GM12873 (cell line): ENCODE data around the gene RAB35.

ENCODE experiments used
- TF ChIP-seq, protein P1 (sequence below): IDR thresholded peaks from 2 replicates; pipeline ENCODE4 v1.5.1; 2012; ENCODE audit warnings: low read depth, mild to moderate bottlenecking, moderate library complexity, low read length, control low read depth; ENCODE audit not compliant: insufficient read depth; ENCODE audit errors: missing control alignments

RAB35 gene

DNA sequence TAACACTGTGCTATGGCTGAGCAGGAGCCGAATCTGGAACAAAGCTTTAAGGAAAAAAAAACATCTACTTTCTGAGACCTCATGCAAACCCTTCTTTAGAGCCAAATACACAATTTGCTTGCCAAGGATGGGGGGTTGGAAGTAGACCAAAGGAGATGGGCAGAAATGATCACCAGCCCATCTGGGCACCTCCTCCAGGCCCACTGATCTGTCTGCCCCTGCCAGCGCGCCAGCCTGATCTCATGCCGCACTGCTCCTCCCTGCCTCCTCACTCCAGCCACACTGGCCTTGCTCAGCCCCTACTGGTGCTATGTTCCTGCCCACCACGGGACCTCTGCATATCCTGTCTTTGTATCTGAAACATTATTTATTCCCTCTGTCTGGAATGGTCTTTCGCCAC, 24.8 kb upstream of the RAB35 start:
- TF ChIP-seq, protein P1, sequence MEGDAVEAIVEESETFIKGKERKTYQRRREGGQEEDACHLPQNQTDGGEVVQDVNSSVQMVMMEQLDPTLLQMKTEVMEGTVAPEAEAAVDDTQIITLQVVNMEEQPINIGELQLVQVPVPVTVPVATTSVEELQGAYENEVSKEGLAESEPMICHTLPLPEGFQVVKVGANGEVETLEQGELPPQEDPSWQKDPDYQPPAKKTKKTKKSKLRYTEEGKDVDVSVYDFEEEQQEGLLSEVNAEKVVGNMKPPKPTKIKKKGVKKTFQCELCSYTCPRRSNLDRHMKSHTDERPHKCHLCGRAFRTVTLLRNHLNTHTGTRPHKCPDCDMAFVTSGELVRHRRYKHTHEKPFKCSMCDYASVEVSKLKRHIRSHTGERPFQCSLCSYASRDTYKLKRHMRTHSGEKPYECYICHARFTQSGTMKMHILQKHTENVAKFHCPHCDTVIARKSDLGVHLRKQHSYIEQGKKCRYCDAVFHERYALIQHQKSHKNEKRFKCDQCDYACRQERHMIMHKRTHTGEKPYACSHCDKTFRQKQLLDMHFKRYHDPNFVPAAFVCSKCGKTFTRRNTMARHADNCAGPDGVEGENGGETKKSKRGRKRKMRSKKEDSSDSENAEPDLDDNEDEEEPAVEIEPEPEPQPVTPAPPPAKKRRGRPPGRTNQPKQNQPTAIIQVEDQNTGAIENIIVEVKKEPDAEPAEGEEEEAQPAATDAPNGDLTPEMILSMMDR, result no peak

DNA sequence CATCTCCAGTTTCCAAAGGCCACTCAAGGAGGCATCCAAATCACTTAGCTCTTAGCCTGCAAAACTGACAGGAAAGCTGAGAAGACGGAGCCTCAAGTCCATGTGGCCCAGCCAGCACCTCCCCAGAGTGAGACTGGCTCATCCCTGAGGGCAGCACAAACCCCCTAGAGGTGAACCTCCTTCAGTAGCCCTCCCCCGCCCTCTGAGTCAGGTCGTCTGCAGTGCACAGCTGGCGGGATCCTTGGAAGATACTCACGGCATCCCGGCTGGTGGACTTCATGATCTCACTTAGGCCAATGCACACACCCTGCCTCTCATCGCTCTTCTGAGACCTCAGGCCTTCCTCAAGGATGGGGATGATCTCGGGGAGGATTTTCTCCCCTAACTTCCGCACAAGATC, 24.1 kb upstream of the RAB35 start:
- TF ChIP-seq, protein P1, result no peak

DNA sequence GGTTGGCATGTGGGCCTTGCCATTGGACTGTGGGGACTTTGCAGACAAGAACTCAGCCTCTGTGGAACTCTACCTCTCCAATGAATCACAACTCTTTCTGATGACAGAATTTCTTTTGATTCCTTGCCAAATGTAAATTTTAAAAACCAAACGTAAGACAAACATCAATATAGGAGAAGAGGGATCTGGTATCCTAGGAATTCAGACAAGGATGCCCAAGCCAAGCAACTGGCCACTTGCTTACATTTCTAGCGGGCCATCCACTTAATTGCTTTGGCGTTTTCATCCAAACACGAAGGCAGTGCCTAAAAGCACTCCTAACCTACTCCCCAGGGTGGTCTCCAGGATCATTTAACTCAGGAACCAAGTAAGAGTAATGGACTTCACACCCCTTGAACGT, 23.4 kb upstream of the RAB35 start:
- TF ChIP-seq, protein P1, result no peak

DNA sequence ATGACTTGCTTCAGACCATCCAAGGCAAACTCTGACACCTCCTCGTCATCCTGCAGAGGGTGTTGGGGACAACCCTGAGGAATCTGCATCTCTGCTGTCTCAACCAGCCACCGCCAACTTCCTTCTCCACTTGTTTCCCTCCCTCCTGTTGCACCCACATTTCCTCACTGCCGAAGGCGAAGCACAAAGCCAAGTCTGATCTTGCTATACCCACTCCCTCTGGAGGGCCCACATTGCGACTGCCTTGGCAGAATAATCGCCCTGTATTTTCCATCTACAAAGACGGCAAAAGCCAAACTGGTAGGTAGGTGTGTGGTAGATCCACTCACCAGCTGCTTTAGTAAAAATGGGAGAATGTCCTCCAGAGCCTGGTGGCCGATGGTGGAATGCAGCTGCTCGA, 21.8 kb upstream of the RAB35 start:
- TF ChIP-seq, protein P1, result no peak

- TF ChIP-seq, protein P1, result no peak
These were observed 21.3 kb upstream of the RAB35 start for GRCh38 chr12:120137833-120138232.

- TF ChIP-seq, protein P1, result no peak
These were observed 19.7 kb upstream of the RAB35 start for GRCh38 chr12:120136093-120136770.

- TF ChIP-seq, protein P1, result no peak
These were observed 17.9 kb upstream of the RAB35 start for GRCh38 chr12:120134307-120134980.
